Jurkat, Clone E6-1 (cell line): ENCODE measurements around the gene FBXO7. TPM values are rescaled to one million over a fixed set of nuclear protein-coding genes. Genes with fewer than 3 reads are reported as not detected.
"Not testable (repeated sequence)": the region's sequence is repeated elsewhere in the genome, so short reads cannot be mapped to it uniquely, and the experiment has no call there.

Source experiments
- DNase-seq: peaks from one replicate; pipeline ENCODE4 v3.0.0-alpha.2; 2011; ENCODE audit warnings: low read depth, low spot score
- H3K4me3 ChIP-seq: 2 replicates; pipeline ENCODE4 v1.5.1; 2011; ENCODE audit warnings: mild to moderate bottlenecking, low read length, control low read depth, moderate library complexity
- polyA plus RNA-seq: library from polyadenylated mRNA; unstranded; fragments of >200 nt; gene quantifications from one replicate; pipeline ENCODE4 v1.2.1, GENCODE V29; 2012; ENCODE audit warnings: missing spikeins; ENCODE audit not compliant: insufficient read length, insufficient read depth

The FBXO7 gene
- polyA plus RNA-seq = 106 TPM

DNA sequence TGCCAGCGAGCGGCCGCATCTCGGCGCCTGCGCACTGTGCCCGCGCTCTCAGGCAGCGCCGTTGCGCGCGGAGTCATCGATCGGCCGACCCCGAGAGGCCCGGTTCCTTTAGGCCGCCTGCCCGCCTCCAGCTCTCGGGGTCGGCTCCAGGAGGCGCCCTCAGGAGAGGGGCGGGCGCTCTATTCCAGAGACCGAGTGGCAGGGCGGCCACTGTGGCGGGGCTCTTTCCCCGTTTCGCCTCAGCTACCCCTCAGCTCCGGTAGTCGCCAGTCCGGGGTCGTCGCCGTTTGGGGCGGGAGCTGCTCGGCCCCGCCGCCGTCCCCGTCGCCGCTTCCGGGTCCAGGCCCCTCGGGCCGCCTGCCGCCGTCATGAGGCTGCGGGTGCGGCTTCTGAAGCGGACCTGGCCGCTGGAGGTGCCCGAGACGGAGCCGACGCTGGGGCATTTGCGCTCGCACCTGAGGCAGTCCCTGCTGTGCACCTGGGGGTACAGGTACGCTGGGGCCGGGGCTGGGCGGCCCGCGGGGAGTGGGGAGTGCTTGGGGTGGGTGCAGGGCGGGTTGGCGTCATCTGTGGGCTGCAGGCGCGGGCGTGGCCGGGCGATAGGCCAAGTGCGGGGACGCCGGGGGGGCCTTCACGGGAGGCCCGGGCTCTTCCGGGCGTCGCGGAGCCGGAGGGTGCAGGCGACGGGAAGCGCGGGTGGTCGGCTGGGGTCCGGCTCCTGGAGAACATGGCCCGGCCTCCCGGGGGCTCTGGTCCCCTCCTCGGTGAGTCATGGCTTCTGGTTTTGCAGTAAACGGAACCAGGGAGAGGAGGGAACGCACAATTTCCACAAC lies at the start of gene FBXO7:
Gene FBXO7, plus strand, starts transcription at position 177 of the 833 bp plus-strand sequence. Its CDS starts 192 bp downstream, at position 369.
- peak within 1 kb of the TSS; percentile 90 for H3K4me3 ChIP-seq
- peak; percentile 76 for DNase-seq

- no peak for DNase-seq
- no peak overlapping the region for H3K4me3 ChIP-seq
Observed at GRCh38 chr22:32426881-32427280, 47.7 kb upstream of the FBXO7 start.

- no peak for DNase-seq
- no peak overlapping the region for H3K4me3 ChIP-seq
Observed at GRCh38 chr22:32430352-32430751, 44.3 kb upstream of the FBXO7 start.

GRCh38 chr22:32444068-32444467 lies 30.5 kb upstream of the FBXO7 start:
- no peak overlapping the region for H3K4me3 ChIP-seq
- DNase-seq = peak; percentile 20

- H3K4me3 ChIP-seq = no peak overlapping the region
- DNase-seq = no peak
Observed at GRCh38 chr22:32446321-32446720, 28.3 kb upstream of the FBXO7 start.

- no peak for DNase-seq
- H3K4me3 ChIP-seq = no peak overlapping the region
Observed at GRCh38 chr22:32448980-32449379, 25.6 kb upstream of the FBXO7 start.

GRCh38 chr22:32457031-32457430 lies 17.6 kb upstream of the FBXO7 start:
- no peak for DNase-seq
- no peak overlapping the region for H3K4me3 ChIP-seq

GRCh38 chr22:32462452-32462851 lies 12.2 kb upstream of the FBXO7 start:
- DNase-seq = no peak
- no peak overlapping the region for H3K4me3 ChIP-seq

DNA sequence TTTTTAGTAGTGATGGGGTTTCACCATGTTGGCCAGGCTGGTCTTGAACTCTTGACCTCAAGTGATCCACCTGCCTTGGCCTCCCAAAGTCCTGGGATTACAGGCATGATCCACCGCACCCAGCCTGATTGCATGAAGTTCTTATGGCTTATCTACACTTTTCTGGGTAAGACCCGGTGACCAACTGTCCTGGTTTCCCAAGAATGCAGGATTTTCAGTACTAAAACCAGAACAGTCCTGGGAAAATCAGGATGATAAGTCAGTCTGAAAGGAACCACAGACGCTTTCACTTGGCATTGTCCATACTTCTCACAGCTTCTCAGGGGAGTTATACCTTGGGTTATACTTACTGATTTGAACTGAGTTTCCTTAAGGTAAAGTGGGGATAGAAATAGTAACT lies 8.9 kb upstream of the FBXO7 start:
- H3K4me3 ChIP-seq = no peak overlapping the region
- no peak for DNase-seq

GRCh38 chr22:32466496-32466895 lies 8.1 kb upstream of the FBXO7 start:
- H3K4me3 ChIP-seq = no peak overlapping the region
- no peak for DNase-seq

DNA sequence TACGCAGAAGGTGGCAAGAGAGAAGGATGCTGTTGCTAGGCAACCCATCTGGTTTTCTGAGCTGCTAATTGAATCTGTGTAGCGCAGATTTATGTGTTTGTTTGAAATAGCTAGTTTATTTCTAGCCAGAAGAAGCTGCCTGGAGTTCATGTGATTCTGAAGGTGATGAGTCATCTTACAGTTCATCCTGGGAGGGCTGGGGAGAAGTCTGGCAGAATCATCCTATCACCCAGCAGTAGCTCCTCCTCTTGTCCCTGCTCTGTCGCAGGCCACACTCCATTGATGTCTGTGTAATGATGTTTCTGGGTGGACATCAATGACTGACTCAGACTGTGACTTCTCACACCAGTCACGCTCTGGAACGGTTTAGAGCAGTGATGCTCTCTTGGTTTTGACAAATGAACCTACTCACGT lies 4.8 kb upstream of the FBXO7 start:
- no peak for DNase-seq
- H3K4me3 ChIP-seq = no peak overlapping the region

DNA sequence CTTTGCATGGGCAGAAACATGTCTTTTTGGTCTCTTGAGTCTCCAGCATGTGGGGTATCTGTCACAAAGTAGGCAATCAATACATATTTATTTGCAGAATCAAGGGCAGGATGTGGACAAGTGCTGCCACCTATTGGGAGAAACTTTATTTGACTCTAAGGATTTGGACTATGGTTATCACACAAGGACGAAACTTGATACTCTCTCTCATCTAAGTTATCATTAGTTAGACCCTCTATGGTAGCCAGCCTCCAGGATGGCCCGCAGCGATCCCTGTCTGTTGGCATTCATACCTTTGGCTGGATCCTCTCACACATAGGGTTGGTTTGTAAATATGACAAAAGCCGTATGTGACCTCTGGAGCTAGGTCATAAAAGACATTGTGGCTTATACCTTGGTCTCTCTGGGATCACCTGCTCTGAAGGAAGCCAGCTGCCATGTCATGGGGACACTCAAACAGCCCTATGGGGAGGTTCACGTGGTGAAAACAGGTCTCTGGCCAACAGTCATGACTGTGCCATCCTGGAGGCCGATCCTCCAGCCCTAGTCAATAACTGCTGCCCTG lies 1.1 kb upstream of the FBXO7 start:
- peak; percentile 75 for DNase-seq
- H3K4me3 ChIP-seq = peak overlapping the region; percentile 90

DNA sequence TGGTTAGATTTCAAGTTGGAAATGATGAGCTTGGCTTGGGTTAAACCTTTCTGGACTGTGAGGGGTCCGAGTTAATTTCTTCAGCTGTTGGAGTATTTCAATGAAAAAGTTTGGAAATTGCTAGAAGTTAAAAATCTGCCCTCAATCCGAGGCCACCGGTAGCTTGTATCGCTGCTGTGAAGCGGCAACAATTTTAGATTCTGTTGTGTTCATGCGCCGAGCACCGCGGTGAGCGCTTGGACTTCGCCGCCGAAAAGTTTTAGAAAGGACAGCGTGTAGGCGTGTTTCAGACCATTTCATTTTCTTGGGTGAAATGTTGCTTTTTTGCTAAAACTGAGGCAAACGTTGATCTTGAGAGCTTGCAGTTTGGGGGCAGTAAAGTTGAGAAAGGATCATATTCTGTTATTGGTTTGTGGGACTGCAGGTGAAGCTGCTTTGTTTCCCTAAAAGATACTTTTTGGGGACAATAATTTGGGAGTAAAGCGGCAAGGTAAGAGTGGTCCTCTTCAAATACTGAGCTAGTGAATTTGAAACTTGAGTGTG lies 928 bp downstream of the FBXO7 start:
- H3K4me3 ChIP-seq = peak overlapping the region; percentile 90
- DNase-seq = peak; percentile 14

GRCh38 chr22:32476281-32477195 lies 1.9 kb downstream of the FBXO7 start:
- H3K4me3 ChIP-seq = peak overlapping the region; percentile 90
- DNase-seq = no peak

DNA sequence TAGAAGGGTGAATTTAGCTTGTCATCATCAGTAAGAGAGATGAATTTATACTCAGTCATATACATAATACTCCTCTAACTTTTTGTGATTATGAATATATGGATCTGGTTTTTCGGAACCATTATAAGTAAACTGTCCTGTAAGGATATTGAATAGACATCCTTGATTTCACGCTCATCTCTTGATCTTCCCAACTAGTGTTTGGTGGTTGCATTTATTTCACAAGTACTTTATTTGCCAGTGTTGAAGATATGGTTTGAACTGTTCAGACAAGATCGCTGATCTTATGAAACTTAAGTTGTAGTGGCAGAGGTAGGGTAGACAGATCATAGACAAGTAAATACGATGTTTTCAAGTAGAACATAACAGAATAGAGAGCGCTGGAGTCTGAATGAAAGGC lies 3.0 kb downstream of the FBXO7 start:
- no peak overlapping the region for H3K4me3 ChIP-seq
- DNase-seq = no peak

DNA sequence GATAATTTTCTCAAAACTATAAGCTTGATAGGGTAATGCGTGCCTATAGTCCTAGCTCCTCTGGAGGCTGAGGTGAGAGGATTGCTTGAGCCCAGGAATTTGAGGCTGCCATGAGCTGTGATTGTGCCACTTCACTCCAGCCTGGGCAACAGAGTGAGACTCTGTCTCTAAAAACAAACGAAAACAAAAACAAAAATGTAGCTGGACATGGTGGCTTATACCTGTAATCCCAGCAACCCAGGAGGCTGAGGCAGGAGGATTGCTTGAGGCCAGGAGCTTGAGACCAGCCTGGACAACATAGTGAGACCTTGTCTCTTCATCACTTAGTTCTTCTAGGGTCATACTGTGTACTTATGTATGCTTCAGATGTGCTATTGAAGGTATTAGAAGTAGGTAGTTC lies 3.9 kb downstream of the FBXO7 start:
- not testable (repeated sequence) for DNase-seq, H3K4me3 ChIP-seq

- no peak overlapping the region for H3K4me3 ChIP-seq
- no peak for DNase-seq
Observed at GRCh38 chr22:32478994-32479393, 4.4 kb downstream of the FBXO7 start.

- no peak overlapping the region for H3K4me3 ChIP-seq
- no peak for DNase-seq
Observed at GRCh38 chr22:32480238-32480637, 5.6 kb downstream of the FBXO7 start.

DNA sequence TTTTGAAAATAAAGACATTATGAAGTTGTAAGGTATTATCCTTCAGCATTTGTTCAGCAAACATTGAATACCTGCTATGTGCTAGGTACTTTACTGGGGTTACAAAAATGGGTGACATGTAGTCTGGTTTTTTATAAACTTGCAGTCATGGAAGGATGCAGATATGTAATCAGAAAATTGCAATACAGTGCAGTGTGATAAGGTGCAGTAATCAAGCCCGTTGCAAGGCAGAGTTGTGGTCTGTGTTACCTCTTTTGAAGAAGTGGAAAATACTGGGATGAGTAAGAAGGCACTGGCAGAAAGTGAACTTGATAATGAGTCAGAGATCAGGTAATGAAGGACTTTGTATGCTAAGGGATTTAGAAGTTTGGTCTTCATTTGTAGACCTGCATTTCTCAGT lies 8.1 kb downstream of the FBXO7 start:
- H3K4me3 ChIP-seq = no peak overlapping the region
- DNase-seq = no peak
